Peyer's patch (tissue), 4 donors: Measurements from ENCODE around the gene PRKACG.

Source experiments
- POLR2A ChIP-seq, 2 donors: fragments of 450-650 bp; IDR thresholded peaks; one replicate each; pipeline ENCODE4 v1.5.1; 2017; ENCODE audit warnings: antibody characterized with exemption in 2 of 2, mild to moderate bottlenecking in 2 of 2, moderate library complexity in 2 of 2
- TF ChIP-seq, protein P1 (sequence below), 6 experiments: fragments of 450-650 bp in 4 of 6; fragments of 200-600 bp in 2 of 6; sonication (generic) in 1 of 6; IDR thresholded peaks; one replicate each; pipeline ENCODE4 v1.5.1; 2017 to 2019; ENCODE audit warnings: antibody characterized with exemption in 6 of 6, mild to moderate bottlenecking in 3 of 6, moderate library complexity in 1 of 6

DNA sequence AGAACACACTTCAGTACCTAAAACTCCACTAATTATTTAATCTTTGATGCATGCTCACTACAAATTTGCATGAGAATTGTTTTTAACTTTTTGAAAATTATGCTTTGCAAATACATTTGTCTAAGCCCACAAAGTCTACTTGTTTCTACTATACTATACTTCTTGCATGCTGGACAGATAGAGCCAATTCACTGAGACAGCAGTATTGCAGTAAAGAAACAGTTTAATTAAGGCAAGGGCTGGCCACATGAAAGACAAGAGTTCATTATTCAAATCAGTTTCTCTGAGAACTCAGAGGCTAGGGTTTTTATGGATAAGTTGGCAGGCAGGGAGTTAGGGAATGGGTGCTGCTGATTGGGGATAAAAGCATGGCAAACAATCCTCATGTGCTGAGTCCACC is 15.6 kb upstream of the PRKACG start:
- TF ChIP-seq, protein P1, sequence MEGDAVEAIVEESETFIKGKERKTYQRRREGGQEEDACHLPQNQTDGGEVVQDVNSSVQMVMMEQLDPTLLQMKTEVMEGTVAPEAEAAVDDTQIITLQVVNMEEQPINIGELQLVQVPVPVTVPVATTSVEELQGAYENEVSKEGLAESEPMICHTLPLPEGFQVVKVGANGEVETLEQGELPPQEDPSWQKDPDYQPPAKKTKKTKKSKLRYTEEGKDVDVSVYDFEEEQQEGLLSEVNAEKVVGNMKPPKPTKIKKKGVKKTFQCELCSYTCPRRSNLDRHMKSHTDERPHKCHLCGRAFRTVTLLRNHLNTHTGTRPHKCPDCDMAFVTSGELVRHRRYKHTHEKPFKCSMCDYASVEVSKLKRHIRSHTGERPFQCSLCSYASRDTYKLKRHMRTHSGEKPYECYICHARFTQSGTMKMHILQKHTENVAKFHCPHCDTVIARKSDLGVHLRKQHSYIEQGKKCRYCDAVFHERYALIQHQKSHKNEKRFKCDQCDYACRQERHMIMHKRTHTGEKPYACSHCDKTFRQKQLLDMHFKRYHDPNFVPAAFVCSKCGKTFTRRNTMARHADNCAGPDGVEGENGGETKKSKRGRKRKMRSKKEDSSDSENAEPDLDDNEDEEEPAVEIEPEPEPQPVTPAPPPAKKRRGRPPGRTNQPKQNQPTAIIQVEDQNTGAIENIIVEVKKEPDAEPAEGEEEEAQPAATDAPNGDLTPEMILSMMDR (IDR thresholded peaks at IDR 0.05) = no peak
- TF ChIP-seq POLR2A (IDR thresholded peaks at IDR 0.05) = no peak
